Tibial artery (tissue), 4 donors: ENCODE results near the gene ELN.
"Not testable (repeated sequence)": the region's sequence is repeated elsewhere in the genome, so short reads cannot be mapped to it uniquely, and the experiment has no call there.

Experiments used
- DNase-seq, 2 donors: peaks; one replicate each; pipeline ENCODE4 v3.0.0-alpha.2; 2019
- H3K27ac ChIP-seq, 2 donors: fragments of 200-600 bp; sonication (generic) in 1 of 2; 1 replicate in 1 of 2; 2 replicates in 1 of 2; pipeline ENCODE4 v1.5.1; 2018 to 2019; ENCODE audit warnings: mild to moderate bottlenecking in 1 of 2
- H3K27me3 ChIP-seq, 2 donors: fragments of 200-600 bp; sonication (generic) in 1 of 2; one replicate each; pipeline versions ENCODE4 v1.5.1 to v1.6.0; 2016 to 2019
- H3K36me3 ChIP-seq, 3 donors: fragments of 200-600 bp; sonication (generic) in 2 of 3; one replicate each; pipeline ENCODE4 v1.5.1; 2016 to 2019; ENCODE audit warnings: mild to moderate bottlenecking in 2 of 3
- H3K4me1 ChIP-seq, 4 donors: fragments of 200-600 bp; sonication (generic) in 2 of 4; 1 replicate in 3 of 4; 2 replicates in 1 of 4; pipeline ENCODE4 v1.5.1; 2016 to 2019
- H3K4me3 ChIP-seq, 2 donors: fragments of 200-600 bp; sonication (generic) in 1 of 2; 1 replicate in 1 of 2; 2 replicates in 1 of 2; pipeline ENCODE4 v1.5.1; 2018 to 2019; ENCODE audit warnings: mild to moderate bottlenecking in 2 of 2
- H3K9me3 ChIP-seq, 3 donors: fragments of 200-600 bp; sonication (generic) in 1 of 3; one replicate each; pipeline ENCODE4 v1.5.1; 2016 to 2019
- intact Hi-C: fragments of 100-400 bp; cut with DNase I; formaldehyde crosslinking; loops from one replicate; pipeline ENCODE4 v1.15.0; 2023; ENCODE audit warnings: low total_unique reads
- TF ChIP-seq, protein P1 (sequence below), 2 experiments: fragments of 200-600 bp in 1 of 2; fragments of 450-650 bp in 1 of 2; IDR thresholded peaks; one replicate each; pipeline ENCODE4 v1.5.1; 2017 to 2019; ENCODE audit warnings: antibody characterized with exemption in 2 of 2, mild to moderate bottlenecking in 1 of 2, moderate library complexity in 1 of 2

ELN gene

DNA sequence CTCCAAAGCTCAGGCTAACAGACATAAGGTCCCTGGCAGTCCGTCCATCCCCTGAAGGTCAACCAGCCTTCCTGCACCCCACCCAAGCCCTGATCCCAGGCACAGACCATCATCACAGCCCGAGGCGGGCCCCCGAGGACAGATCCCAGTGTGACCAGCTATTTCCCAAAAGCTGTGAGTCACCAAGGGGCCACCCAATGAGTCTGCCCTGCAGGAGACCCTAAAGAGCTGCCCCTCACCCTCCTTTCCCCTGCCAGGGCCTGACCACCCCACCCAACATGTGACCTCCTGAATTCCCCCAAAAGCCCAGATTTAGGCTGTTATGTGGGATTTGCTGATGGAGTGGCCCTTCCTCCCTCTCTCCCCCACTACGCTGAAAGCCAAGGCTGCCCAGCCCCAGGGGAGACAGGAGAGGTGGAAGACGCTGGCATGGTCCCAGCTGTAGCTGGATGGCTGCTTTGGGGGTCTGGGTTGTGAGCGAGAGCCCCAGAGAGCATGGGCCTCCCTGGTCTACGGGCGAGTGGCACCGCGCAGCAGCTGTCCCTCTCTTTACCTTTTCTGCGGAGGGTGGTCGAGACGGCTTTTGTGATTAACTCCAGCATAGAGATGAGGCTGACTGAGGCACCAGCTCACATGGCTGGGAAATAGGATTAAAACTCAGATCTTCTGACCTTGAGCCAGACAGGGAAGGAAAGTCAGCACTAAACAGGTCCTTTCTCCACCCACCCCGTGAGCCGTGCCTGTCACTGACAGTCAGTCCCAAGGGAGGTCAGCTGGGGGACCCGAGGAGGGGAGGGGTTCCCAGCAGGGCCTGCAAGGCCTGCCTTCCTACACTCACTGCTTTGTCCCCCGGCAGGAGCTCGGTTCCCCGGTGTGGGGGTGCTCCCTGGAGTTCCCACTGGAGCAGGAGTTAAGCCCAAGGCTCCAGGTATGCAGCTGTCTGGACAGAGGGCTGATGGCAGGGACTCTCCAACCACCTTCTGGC, 16.7 kb downstream of the ELN start:
- peaks cover 0 to 51% (median 29%) of the 10 kb centered on the region in 4 donors for H3K4me1 ChIP-seq
- H3K27me3 ChIP-seq, result no peaks in the 10 kb centered on the region
- no peak overlapping the region for H3K4me3 ChIP-seq
- intact Hi-C loops, result no loop called here
- TF ChIP-seq, protein P1, sequence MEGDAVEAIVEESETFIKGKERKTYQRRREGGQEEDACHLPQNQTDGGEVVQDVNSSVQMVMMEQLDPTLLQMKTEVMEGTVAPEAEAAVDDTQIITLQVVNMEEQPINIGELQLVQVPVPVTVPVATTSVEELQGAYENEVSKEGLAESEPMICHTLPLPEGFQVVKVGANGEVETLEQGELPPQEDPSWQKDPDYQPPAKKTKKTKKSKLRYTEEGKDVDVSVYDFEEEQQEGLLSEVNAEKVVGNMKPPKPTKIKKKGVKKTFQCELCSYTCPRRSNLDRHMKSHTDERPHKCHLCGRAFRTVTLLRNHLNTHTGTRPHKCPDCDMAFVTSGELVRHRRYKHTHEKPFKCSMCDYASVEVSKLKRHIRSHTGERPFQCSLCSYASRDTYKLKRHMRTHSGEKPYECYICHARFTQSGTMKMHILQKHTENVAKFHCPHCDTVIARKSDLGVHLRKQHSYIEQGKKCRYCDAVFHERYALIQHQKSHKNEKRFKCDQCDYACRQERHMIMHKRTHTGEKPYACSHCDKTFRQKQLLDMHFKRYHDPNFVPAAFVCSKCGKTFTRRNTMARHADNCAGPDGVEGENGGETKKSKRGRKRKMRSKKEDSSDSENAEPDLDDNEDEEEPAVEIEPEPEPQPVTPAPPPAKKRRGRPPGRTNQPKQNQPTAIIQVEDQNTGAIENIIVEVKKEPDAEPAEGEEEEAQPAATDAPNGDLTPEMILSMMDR (IDR thresholded peaks at IDR 0.05), result no peak
- peaks cover 93 to 100% (median 99%) of the 10 kb centered on the region in 3 donors for H3K36me3 ChIP-seq
- DNase-seq, result no peak
- H3K27ac ChIP-seq, result peak overlapping the region; percentile 98
- no peaks in the 10 kb centered on the region for H3K9me3 ChIP-seq

DNA sequence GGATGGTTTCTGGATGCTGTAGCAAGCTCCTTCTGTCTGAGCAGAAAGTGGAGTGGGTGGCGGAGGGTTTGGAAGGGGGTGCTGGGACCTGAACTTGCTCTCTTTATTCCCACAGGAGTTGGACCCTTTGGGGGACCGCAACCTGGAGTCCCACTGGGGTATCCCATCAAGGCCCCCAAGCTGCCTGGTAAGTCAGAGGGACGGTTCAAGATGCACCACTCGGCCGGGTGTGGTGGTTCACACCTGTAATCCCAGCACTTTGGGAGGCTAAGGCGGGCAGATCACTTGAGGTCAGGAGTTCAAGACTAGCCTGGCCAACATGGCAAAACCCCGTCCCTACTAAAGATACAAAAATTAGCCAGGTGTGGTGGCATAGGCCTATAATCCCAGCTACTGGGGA, 18.6 kb downstream of the ELN start:
- Histone ChIP-seq H3K27ac (peak overlapping the region; percentile 24 to 98), H3K36me3 (peaks cover 93 to 100% (median 99%) of the 10 kb centered on the region in 3 donors), H3K4me1 (peaks cover 0 to 46% (median 17%) of the 10 kb centered on the region in 4 donors)
- intact Hi-C loops, DNase-seq, H3K9me3 ChIP-seq, H3K4me3 ChIP-seq, H3K27me3 ChIP-seq: not testable (repeated sequence)

DNA sequence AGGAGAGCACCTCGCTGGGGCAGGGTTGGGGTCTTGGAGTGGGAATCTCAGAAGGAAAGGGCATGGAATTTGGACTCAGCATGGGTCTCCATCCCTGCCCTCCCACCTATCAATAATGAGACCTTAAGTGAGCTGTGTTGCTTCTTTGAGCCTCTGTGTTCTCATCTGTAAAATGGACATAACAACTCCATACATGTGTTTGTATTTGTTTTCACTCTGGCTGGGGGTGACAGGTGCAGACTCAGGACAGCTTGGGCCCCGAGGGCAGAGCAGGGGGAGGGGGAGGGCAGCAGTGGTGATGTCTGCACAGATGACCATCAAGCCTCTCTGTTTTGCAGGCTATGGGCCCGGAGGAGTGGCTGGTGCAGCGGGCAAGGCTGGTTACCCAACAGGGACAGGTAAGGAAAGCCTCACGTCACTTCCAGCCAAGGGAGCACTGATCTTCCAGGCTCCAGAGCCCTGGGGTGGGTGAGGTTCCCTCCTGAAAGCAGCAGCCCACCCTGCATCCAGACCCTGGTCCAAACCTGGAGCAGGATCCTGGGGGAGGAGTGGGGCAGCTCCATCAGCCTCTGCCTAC, 19.9 kb downstream of the ELN start:
- TF ChIP-seq, protein P1 (IDR thresholded peaks at IDR 0.05), result no peak
- Histone ChIP-seq H3K27me3 (no peaks in the 10 kb centered on the region), H3K4me1 (peaks cover 0 to 36% (median 7%) of the 10 kb centered on the region in 4 donors), H3K27ac (no peak overlapping the region), H3K9me3 (no peaks in the 10 kb centered on the region), H3K4me3 (no peak overlapping the region), H3K36me3 (peaks cover 94 to 99% (median 98%) of the 10 kb centered on the region in 3 donors)
- no peak for DNase-seq
- intact Hi-C loops, result no loop called here

DNA sequence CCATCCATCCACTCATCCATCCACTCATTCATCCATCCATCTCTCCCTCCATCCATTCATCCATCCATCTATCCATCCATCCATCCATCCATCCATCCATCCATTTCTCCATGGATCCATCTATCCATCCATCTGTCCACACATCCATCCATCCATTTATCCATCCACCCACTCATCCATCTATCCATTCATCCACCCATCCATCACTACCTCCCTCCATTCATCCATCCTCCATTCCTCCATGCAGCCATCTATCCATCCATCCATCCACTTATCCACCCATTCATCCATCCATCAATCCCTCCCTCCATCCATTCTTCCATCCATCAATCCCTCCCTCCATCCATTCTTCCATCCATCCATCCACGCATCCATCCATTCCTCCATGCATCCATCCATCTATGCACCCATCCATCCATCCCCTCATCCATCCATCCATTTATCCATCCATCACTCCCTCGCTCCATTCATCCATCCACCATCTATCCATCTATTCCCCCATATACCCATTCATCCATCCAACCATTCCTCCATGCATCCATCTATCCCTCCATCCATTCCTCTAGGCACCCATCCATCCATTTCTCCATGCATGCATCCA, 21.1 kb downstream of the ELN start:
- Histone ChIP-seq H3K27ac (no peak overlapping the region), H3K4me1 (peaks cover 0 to 23% (median 1%) of the 10 kb centered on the region in 4 donors), H3K27me3 (no peaks in the 10 kb centered on the region), H3K4me3 (no peak overlapping the region), H3K9me3 (no peaks in the 10 kb centered on the region), H3K36me3 (peaks cover 95 to 100% (median 98%) of the 10 kb centered on the region in 3 donors)
- TF ChIP-seq, protein P1 (IDR thresholded peaks at IDR 0.05), result no peak
- no peak for DNase-seq
- intact Hi-C loops, result no loop called here

DNA sequence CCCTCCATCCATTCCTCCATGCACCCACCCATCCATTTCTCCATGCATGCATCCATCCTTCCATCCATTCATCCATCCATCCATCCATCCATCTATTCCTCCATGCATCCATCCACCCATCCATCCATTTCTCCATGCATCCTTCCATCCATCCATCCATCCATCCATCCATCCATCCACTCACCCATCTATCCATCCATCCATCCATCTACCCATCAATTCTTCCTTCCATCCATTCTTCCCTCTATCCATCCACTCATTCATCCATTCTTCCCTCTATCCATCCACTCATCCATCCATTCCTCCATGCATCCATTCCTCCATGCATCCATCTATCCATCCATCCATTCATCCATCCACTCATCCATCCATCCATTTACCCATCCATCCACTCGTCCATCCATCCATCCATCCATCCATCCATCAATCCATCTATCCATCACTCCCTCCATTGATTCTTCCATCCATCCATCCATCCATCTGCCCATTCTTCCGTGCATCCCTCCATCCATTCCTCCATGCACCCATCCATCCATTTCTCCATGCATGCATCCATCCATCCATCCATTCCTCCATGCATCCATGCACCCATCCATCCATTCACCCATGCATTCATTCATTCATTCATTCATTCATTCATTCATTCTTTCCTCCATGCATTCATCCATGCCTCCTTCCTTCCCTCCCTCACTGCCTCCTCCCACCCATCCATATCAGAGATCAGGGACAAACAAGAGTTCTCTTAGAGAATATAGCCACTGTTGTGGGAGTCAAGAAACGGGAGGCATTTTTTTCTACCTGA, 22.2 kb downstream of the ELN start:
- no peak overlapping the region for H3K27ac ChIP-seq
- H3K4me1 ChIP-seq, result peaks cover 0 to 15% (median 0%) of the 10 kb centered on the region in 4 donors
- TF ChIP-seq, protein P1 (IDR thresholded peaks at IDR 0.05), result no peak
- intact Hi-C loops, result no loop called here
- DNase-seq, result no peak
- H3K36me3 ChIP-seq, result peaks cover 98 to 100% (median 99%) of the 10 kb centered on the region in 3 donors
- H3K9me3 ChIP-seq, result no peaks in the 10 kb centered on the region
- no peaks in the 10 kb centered on the region for H3K27me3 ChIP-seq
- no peak overlapping the region for H3K4me3 ChIP-seq
